Measurements from ENCODE around the gene B3GNT3. TPM values are rescaled to one million over a fixed set of nuclear protein-coding genes. Genes with fewer than 3 reads are reported as not detected.

B3GNT3 gene
- polyA plus RNA-seq, 1 experiment = not detected

DNA sequence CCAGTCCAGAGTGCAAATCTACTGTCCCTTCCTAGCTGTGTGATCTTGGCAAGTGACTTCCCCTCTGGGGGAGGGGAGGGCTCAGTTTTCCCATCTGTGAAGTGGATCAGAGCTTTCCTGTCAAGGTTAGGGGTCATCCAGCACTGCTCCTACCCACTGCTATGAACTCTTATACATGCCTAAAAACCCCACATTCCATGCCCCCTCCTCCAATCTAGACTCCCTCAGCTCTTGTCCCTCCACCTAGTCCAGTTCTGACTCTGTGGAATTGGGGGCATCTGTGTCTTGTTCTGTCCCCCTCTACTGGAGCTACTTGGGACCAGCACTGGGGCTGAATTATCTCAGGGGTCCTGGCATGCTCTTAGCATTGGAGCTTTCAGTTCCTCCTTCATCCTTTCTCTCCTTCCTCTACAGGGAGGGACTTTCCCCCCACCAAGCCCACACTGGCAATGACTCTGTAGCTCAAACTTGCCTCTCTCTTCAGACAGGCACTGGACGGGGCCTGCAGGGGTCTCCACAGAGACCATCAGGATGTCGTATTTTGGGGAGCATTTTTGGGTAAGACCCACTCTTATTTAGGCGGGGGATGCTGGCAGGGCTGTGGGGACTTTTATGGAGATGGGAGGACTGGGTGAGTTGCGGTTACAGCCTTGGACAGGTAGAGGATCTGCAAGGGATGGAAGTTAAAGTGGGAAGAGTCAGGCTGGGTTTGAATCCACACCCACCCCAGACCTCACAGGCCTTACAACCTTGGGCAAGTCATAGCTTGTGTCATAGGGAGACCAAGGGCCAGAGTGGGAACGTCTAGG lies 40.1 kb upstream of the B3GNT3 start:
- Histone ChIP-seq H3K27ac (ENCODE audit: low read depth, low read length) (no peak overlapping the region), H3K27me3 (ENCODE audit: control insufficient read depth, insufficient read depth, low read length) (peaks cover 3% of the 10 kb centered on the region), H3K4me3 (ENCODE audit: low read depth, low read length) (no peak overlapping the region), H3K9me3 (ENCODE audit: control insufficient read depth, insufficient read depth, low read length) (no peaks in the 10 kb centered on the region)
- CTCF ChIA-PET = interaction anchor here (1.7 kb wide), 1 partner anchor 11 kb away, joined by 9 read pairs; no protein-coding TSS in a partner anchor
- no peak for DNase-seq (ENCODE audit: low read depth, low spot score)
- TF ChIP-seq, protein P1, sequence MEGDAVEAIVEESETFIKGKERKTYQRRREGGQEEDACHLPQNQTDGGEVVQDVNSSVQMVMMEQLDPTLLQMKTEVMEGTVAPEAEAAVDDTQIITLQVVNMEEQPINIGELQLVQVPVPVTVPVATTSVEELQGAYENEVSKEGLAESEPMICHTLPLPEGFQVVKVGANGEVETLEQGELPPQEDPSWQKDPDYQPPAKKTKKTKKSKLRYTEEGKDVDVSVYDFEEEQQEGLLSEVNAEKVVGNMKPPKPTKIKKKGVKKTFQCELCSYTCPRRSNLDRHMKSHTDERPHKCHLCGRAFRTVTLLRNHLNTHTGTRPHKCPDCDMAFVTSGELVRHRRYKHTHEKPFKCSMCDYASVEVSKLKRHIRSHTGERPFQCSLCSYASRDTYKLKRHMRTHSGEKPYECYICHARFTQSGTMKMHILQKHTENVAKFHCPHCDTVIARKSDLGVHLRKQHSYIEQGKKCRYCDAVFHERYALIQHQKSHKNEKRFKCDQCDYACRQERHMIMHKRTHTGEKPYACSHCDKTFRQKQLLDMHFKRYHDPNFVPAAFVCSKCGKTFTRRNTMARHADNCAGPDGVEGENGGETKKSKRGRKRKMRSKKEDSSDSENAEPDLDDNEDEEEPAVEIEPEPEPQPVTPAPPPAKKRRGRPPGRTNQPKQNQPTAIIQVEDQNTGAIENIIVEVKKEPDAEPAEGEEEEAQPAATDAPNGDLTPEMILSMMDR (IDR thresholded peaks at IDR 0.05; ENCODE audit: low read depth, low read length) = no peak
- POLR2A ChIA-PET = no interaction called here

DNA sequence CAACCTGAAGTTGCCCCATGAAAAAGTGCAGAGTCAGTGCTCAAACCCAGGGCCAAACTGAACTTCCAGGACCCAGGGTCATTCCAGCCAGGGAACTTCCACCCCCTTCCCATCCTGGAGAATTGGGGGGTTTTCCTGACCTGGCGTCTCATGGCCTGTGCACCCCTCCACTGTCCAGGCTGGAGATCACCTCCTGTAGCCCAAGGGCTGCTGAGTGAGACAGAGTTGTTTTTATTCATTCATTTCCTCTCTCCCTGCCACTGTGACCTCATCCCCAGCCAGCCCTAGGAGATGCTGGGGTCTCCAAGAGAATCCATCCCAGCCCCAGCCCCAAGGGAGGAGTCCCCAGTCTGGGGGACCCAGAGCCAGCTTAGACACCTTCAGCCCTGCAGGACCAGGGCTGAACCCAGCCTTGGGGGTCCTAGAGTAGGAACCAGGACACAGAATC lies 39.5 kb upstream of the B3GNT3 start:
- Histone ChIP-seq H3K27me3 (ENCODE audit: control insufficient read depth, insufficient read depth, low read length) (peaks cover 3% of the 10 kb centered on the region), H3K9me3 (ENCODE audit: control insufficient read depth, insufficient read depth, low read length) (no peaks in the 10 kb centered on the region), H3K4me3 (ENCODE audit: low read depth, low read length) (no peak overlapping the region), H3K27ac (ENCODE audit: low read depth, low read length) (no peak overlapping the region)
- POLR2A ChIA-PET = interaction anchor here (0.7 kb wide), 1 partner anchor 196 kb away, joined by 3 read pairs; no protein-coding TSS in a partner anchor
- DNase-seq (ENCODE audit: low read depth, low spot score) = no peak
- TF ChIP-seq, protein P1 (IDR thresholded peaks at IDR 0.05; ENCODE audit: low read depth, low read length) = no peak
- CTCF ChIA-PET = no interaction called here

DNA sequence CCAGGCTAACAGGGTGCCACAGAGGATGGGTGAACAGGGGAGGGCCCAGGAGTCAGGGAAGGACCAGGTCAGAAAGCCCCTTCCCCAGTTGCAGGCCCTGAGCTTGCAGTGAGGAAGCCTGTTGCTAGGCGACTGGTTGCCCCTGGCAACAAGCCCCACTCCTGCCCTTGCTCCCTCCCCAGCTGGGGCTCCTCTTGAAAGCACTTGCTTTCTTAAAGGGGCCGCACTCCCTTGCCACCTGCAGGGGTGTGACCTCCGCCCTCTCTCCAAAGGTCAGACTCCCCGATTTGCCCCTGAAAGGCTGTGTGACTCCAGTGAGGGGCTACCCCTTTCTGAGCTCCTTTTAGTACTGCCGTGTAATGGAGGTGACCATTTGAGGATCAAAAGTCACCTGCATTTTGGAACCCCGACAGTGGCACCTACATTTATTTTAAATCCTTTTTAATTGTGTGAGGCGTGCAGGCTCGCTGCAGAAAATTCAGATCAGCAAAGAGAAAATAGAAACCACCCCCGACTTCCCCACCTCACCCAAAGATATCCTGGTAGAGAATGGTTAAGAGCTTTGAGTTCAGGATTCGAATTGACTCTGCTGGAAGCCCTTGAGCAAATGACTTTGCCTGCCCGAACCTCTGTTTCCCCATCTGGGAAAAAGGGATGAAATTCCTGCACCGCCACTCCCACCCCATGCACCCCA lies 38.8 kb upstream of the B3GNT3 start:
- ChIA-PET CTCF (no interaction called here), POLR2A (interaction anchor here (0.7 kb wide), 1 partner anchor 197 kb away, joined by 3 read pairs; no protein-coding TSS in a partner anchor)
- Histone ChIP-seq H3K9me3 (ENCODE audit: control insufficient read depth, insufficient read depth, low read length) (no peaks in the 10 kb centered on the region), H3K27ac (ENCODE audit: low read depth, low read length) (no peak overlapping the region), H3K4me3 (ENCODE audit: low read depth, low read length) (no peak overlapping the region), H3K27me3 (ENCODE audit: control insufficient read depth, insufficient read depth, low read length) (peaks cover 6% of the 10 kb centered on the region)
- TF ChIP-seq, protein P1 (IDR thresholded peaks at IDR 0.05; ENCODE audit: low read depth, low read length) = no peak
- DNase-seq (ENCODE audit: low read depth, low spot score) = no peak

DNA sequence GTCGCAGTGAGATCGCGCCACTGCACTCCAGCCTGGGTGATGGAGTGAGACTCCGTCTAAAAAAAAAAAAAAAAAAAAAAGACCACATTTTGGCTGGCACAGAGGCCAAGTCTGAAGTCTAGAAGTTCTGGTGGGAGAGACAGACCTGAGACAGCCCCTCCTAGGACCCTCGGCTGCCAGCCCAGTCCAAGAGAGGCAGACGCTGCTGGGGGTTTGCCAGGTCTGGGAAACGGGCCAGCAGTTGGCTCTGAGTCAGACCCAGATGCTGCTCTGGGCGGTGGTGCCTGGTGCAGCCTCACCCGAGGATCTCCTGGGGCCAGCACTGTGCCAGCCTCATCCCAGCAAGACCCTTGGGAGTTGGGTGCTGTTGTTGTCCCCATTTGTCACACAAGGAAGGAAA lies 37.8 kb upstream of the B3GNT3 start:
- DNase-seq (ENCODE audit: low read depth, low spot score) = no peak
- CTCF ChIA-PET = interaction anchor here (2.3 kb wide), 1 partner anchor 10 kb away, joined by 9 read pairs; no protein-coding TSS in a partner anchor
- POLR2A ChIA-PET = no interaction called here
- Histone ChIP-seq H3K27ac (ENCODE audit: low read depth, low read length) (no peak overlapping the region), H3K27me3 (ENCODE audit: control insufficient read depth, insufficient read depth, low read length) (peaks cover 6% of the 10 kb centered on the region), H3K9me3 (ENCODE audit: control insufficient read depth, insufficient read depth, low read length) (no peaks in the 10 kb centered on the region), H3K4me3 (ENCODE audit: low read depth, low read length) (no peak overlapping the region)
- TF ChIP-seq, protein P1 (IDR thresholded peaks at IDR 0.05; ENCODE audit: low read depth, low read length) = no peak

Measured in AG04450 (cell line).